Measurements from ENCODE around the gene GIMAP5. TPM values are rescaled to one million over a fixed set of nuclear protein-coding genes. Genes with fewer than 3 reads are reported as not detected.

GIMAP5 gene
- total RNA-seq, 1 donor from 2014 or later, result not detected

DNA sequence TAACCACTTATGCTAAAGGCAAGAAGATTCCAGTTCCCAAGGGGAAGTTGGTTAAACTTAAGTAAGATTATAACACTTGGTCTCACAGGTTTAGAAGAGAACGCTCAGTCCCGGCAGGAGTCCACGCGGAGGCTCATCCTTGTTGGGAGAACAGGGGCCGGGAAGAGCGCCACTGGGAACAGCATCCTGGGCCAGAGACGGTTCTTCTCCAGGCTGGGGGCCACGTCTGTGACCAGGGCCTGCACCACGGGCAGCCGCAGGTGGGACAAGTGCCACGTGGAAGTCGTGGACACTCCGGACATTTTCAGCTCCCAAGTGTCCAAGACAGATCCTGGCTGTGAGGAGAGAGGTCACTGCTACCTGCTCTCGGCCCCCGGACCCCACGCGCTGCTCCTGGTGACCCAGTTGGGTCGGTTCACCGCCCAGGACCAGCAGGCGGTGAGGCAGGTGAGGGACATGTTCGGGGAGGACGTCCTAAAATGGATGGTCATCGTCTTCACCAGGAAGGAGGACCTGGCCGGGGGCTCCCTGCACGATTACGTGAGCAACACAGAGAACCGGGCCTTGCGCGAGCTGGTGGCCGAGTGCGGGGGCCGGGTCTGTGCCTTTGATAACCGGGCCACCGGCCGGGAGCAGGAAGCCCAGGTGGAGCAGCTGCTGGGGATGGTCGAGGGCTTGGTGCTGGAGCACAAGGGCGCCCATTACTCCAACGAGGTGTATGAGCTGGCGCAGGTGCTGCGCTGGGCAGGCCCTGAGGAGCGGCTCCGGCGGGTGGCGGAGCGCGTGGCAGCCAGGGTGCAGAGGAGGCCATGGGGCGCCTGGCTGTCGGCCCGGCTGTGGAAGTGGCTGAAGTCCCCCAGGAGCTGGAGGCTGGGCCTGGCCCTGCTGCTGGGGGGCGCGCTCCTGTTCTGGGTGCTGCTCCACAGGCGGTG is 17.0 kb upstream of the GIMAP5 start:
- no peak for DNase-seq (ENCODE audit: low spot score, unreplicated experiment)
- H3K27me3 Mint-ChIP-seq, result peaks cover 51% of the 10 kb centered on the region
- H3K9me3 Mint-ChIP-seq (ENCODE audit: low read depth), result no peaks in the 10 kb centered on the region
- H3K4me1 Mint-ChIP-seq (ENCODE audit: low read depth), result no peaks in the 10 kb centered on the region
- no peaks in the 10 kb centered on the region for H3K36me3 Mint-ChIP-seq (ENCODE audit: insufficient read depth)
- TF ChIP-seq, protein P1, sequence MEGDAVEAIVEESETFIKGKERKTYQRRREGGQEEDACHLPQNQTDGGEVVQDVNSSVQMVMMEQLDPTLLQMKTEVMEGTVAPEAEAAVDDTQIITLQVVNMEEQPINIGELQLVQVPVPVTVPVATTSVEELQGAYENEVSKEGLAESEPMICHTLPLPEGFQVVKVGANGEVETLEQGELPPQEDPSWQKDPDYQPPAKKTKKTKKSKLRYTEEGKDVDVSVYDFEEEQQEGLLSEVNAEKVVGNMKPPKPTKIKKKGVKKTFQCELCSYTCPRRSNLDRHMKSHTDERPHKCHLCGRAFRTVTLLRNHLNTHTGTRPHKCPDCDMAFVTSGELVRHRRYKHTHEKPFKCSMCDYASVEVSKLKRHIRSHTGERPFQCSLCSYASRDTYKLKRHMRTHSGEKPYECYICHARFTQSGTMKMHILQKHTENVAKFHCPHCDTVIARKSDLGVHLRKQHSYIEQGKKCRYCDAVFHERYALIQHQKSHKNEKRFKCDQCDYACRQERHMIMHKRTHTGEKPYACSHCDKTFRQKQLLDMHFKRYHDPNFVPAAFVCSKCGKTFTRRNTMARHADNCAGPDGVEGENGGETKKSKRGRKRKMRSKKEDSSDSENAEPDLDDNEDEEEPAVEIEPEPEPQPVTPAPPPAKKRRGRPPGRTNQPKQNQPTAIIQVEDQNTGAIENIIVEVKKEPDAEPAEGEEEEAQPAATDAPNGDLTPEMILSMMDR (IDR thresholded peaks at IDR 0.05; ENCODE audit: unreplicated experiment), result no peak
- no peak overlapping the region for H3K4me3 Mint-ChIP-seq (ENCODE audit: low read depth)
- H3K27ac Mint-ChIP-seq, result no peak overlapping the region

DNA sequence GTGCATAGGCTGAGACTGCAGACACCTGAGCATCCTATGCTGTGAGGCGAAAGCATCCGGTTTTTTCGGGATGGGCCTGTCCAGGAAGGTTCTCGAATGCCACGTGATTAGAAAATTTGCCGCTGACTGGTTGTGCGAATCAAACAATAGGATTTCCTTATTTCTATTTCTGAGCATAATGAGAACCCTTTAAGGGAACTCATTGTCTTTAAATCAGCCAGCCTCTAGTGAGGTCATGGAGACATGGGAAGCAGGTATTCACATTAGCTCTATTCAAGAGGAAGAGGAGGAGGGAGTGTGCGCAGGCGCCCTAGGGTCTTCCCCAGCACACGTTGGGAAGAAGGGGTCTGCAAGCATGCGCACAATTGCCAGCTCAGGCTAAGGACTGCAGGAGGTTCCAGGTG is 15.2 kb upstream of the GIMAP5 start:
- no peaks in the 10 kb centered on the region for H3K4me1 Mint-ChIP-seq (ENCODE audit: low read depth)

DNA sequence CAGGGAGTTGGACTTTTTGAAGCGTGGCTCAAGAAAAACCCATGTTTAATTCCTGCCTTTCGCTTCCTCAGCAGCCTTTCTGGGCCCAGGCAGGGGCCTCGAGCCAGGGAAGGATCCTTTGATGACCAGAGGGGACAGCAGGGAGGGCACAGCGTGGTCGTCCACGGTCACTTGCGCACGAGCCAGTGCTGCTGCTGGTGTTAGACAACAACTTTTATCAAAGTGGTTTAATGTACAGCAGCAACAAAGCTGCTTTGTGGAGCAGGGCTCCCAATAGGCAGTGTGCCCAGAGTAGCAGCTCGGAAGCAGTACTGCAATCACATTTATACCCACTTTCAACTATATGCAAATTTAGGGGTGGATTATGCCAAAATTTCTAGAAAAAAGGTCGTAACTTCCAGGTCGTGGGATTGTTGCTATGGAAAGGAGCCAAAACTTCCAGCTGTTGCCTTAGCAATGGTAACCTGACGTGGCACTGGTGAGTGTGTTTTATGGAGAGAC is 14.7 kb upstream of the GIMAP5 start:
- TF ChIP-seq, protein P1 (IDR thresholded peaks at IDR 0.05; ENCODE audit: unreplicated experiment), result no peak
- no peaks in the 10 kb centered on the region for H3K4me1 Mint-ChIP-seq (ENCODE audit: low read depth)
- no peak overlapping the region for H3K27ac Mint-ChIP-seq
- DNase-seq (ENCODE audit: low spot score, unreplicated experiment), result no peak
- H3K36me3 Mint-ChIP-seq (ENCODE audit: insufficient read depth), result no peaks in the 10 kb centered on the region
- H3K4me3 Mint-ChIP-seq (ENCODE audit: low read depth), result no peak overlapping the region
- H3K9me3 Mint-ChIP-seq (ENCODE audit: low read depth), result peaks cover under 1% of the 10 kb centered on the region
- H3K27me3 Mint-ChIP-seq, result peaks cover 57% of the 10 kb centered on the region

More for the DNA sequence above, 15.2 kb upstream of the GIMAP5 start:
- no peak overlapping the region for H3K27ac Mint-ChIP-seq
- H3K36me3 Mint-ChIP-seq (ENCODE audit: insufficient read depth), result no peaks in the 10 kb centered on the region
- peaks cover 55% of the 10 kb centered on the region for H3K27me3 Mint-ChIP-seq
- no peaks in the 10 kb centered on the region for H3K9me3 Mint-ChIP-seq (ENCODE audit: low read depth)
- DNase-seq (ENCODE audit: low spot score, unreplicated experiment), result no peak
- TF ChIP-seq, protein P1 (IDR thresholded peaks at IDR 0.05; ENCODE audit: unreplicated experiment), result no peak
- no peak overlapping the region for H3K4me3 Mint-ChIP-seq (ENCODE audit: low read depth)

DNA sequence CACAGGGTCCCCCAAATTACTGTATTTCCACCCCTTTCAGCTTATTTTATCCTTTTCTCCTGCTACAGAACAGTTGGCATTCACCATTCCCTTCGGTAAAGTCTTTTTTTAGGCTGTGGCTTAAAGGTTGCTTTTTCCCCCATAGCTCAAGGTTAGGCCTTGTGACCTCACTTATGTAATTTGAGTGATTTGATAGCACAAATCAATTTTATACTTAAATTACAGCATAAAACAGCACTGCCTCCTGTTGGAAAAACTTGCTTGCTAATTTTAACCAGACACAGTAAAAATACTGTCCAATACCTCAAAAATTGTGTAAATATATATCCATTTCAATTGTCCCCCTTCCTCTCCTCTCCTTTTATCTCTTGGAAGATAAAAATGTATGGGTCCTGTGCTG is 13.8 kb upstream of the GIMAP5 start:
- Mint-ChIP-seq H3K4me1 (ENCODE audit: low read depth) (no peaks in the 10 kb centered on the region), H3K27me3 (peaks cover 58% of the 10 kb centered on the region), H3K36me3 (ENCODE audit: insufficient read depth) (no peaks in the 10 kb centered on the region), H3K9me3 (ENCODE audit: low read depth) (peaks cover 5% of the 10 kb centered on the region), H3K27ac (no peak overlapping the region), H3K4me3 (ENCODE audit: low read depth) (no peak overlapping the region)
- DNase-seq (ENCODE audit: low spot score, unreplicated experiment), result no peak
- TF ChIP-seq, protein P1 (IDR thresholded peaks at IDR 0.05; ENCODE audit: unreplicated experiment), result no peak

DNA sequence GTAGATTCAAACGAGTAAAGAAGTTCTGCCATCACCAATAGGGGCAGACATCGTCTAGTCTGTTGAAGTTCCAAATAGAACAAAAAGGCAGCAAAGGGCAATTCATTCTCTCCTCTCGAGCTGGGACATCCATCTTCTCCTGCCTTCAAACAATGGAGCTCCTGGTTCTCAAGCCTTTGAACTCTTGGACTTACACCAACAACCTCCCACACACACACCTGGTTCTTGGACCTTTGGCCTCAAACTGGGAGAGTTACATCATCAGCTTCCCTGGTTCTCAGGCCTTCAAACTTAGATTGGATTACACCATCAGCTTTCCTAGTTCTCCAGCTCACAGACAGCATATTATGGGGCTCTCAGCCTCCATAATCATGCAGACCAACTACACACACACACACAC is 9.8 kb upstream of the GIMAP5 start:
- DNase-seq (ENCODE audit: low spot score, unreplicated experiment), result no peak
- Mint-ChIP-seq H3K27ac (no peak overlapping the region), H3K4me1 (ENCODE audit: low read depth) (no peaks in the 10 kb centered on the region), H3K36me3 (ENCODE audit: insufficient read depth) (no peaks in the 10 kb centered on the region), H3K9me3 (ENCODE audit: low read depth) (peaks cover 7% of the 10 kb centered on the region), H3K4me3 (ENCODE audit: low read depth) (no peak overlapping the region), H3K27me3 (peaks cover 68% of the 10 kb centered on the region)
- TF ChIP-seq, protein P1 (IDR thresholded peaks at IDR 0.05; ENCODE audit: unreplicated experiment), result no peak

Data from progenitor cell of endocrine pancreas (in vitro differentiated cells).